Ishikawa (cell line): ENCODE data around the gene KCNA5.

ENCODE experiments used
- MAX ChIP-seq: IDR thresholded peaks from 2 replicates; pipeline ENCODE4 v1.6.1; 2012
- TAF1 ChIP-seq: IDR thresholded peaks from 2 replicates; pipeline ENCODE4 v1.6.1; 2012; ENCODE audit warnings: low read depth, mild to moderate bottlenecking
- TCF12 ChIP-seq: IDR thresholded peaks from 2 replicates; pipeline ENCODE4 v1.6.1; 2012; ENCODE audit warnings: low read depth
- YY1 ChIP-seq: IDR thresholded peaks from 2 replicates; pipeline ENCODE4 v1.6.1; 2012; ENCODE audit warnings: low read depth

DNA sequence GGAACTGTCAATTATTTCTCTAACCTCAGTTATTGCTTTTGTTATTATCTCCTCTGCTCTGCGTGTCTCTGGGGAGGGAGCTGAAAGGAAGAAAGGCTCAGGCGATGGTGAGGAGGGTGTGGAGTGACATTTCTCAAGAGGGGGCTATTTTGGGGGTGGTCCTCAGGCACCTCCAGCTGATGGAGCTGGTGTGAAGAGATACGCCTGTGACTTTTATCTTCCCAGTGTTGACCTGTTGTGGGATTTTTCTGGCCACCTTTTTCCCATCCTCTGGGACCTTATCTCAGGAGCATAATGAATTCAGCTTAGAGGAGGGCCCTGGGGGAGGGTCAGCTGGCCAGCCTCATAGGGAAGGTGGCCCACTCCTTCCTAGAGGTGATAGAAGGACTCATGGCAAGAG is 26.4 kb downstream of the KCNA5 start:
- no peak for TF ChIP-seq TAF1
- no peak for TF ChIP-seq YY1
- no peak for TF ChIP-seq MAX
- TF ChIP-seq TCF12 = no peak
